Panc1 (cell line): ENCODE measurements around the gene CRK.

Experiments
- POLR2AphosphoS5 ChIP-seq: IDR thresholded peaks from 2 replicates; pipeline ENCODE4 v1.6.1; 2012; ENCODE audit warnings: mild to moderate bottlenecking, low read depth, low read length, moderate library complexity
- TF ChIP-seq, protein P1 (sequence below): fragments of 450-650 bp; IDR thresholded peaks from 2 replicates; pipeline ENCODE4 v1.5.1; 2017; ENCODE audit warnings: mild to moderate bottlenecking

DNA sequence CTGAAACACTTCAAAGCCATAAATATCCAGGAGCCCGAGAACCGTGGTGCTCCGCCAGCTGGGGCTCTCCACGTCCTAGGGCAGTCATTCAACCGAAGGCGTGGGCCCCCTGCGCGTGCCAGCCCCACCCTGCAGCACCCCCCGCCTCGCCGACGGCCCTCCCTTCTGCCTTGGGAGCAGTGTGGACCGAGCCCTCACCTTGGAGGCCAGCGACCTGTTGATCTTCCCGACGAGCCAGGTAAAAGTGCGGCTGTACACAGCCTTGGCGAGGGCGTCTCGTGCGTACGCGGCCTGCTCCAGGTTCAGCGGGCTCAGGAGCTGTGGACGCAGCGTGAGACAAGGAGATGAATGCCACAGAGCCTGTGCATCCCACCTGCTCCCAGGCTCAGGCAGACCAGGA lies 22.4 kb upstream of the CRK start:
- TF ChIP-seq, protein P1, sequence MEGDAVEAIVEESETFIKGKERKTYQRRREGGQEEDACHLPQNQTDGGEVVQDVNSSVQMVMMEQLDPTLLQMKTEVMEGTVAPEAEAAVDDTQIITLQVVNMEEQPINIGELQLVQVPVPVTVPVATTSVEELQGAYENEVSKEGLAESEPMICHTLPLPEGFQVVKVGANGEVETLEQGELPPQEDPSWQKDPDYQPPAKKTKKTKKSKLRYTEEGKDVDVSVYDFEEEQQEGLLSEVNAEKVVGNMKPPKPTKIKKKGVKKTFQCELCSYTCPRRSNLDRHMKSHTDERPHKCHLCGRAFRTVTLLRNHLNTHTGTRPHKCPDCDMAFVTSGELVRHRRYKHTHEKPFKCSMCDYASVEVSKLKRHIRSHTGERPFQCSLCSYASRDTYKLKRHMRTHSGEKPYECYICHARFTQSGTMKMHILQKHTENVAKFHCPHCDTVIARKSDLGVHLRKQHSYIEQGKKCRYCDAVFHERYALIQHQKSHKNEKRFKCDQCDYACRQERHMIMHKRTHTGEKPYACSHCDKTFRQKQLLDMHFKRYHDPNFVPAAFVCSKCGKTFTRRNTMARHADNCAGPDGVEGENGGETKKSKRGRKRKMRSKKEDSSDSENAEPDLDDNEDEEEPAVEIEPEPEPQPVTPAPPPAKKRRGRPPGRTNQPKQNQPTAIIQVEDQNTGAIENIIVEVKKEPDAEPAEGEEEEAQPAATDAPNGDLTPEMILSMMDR = no peak
- no peak for TF ChIP-seq POLR2AphosphoS5
